ENCODE results near the gene TBPL1.

The TBPL1 gene

GRCh38 chr6:134026597-134026996 lies 73.6 kb downstream of the TBPL1 start:
- no peak for TF ChIP-seq GATA2 (IDR thresholded peaks at IDR 0.05; ENCODE audit: low read depth, low read length)
- no peak for TF ChIP-seq GATA3 (IDR thresholded peaks at IDR 0.05; ENCODE audit: low read depth, low read length)

DNA sequence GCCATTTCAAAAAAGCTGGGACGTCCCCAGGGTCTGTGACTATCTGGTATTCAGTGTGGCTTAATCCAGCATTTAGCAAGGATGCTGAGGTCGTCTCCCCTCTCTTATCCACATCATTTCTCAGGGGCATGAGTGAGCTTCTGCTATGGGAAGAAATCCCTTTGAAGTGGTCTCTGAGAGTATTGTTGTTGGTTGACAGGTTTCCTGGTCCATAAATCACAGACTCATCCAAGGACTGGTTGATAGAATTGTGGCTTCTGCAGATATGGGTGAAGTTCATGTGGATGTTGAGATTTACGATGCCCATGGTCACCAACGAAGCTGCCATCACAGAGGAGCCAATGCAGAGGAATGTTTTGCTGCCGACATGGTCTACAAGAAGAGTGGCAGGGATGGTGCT lies 75.4 kb downstream of the TBPL1 start:
- TF ChIP-seq GATA3 (IDR thresholded peaks at IDR 0.05; ENCODE audit: low read depth, low read length) (no peak), GATA2 (IDR thresholded peaks at IDR 0.05; ENCODE audit: low read depth, low read length) (no peak)

DNA sequence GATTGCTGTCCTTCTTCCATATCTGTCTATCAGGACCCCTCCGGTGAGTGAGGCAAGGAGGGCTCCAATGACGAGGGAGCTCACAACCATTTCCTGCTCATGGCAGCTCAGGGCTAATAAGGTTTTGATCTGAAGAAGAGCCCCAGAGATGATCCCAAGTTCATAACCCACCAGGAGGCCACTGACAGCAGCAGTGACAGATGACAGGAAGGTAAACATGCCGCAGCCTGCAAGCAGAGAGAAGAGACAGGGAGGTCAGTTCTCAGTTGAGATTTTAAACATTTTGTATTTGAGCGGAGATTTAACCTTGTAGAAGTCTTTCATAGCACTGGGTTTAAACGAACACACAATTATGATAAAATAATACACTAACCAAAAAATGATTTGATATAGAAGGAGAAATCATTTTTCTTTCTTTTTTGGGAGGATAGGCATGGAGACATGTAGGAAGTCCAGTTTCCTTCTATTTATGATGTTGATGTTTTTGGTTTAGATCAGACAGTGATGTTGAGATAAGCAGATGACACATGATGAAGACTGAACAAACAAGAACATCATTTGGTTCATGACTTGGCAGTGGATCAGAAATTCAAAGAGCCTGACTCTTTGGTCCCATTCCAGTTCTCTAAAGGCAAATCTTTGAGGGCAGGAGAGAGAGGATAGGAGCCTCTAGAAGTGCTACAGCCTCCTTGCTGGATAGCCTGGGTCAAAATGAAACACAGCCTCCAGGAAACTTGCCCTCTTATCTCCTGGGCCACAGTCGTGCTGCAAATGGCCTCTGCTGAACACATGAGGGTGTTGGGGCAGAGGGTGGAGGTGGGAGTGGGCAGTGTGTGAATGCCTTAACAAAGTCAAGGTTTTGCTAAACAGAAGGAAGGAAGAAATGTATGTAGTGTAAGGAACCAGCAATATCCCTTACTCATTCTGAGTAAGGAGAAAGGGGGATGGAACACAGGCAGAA lies 76.8 kb downstream of the TBPL1 start:
- TF ChIP-seq GATA3 (IDR thresholded peaks at IDR 0.05; ENCODE audit: low read depth, low read length) (no peak), GATA2 (IDR thresholded peaks at IDR 0.05; ENCODE audit: low read depth, low read length) (no peak)

DNA sequence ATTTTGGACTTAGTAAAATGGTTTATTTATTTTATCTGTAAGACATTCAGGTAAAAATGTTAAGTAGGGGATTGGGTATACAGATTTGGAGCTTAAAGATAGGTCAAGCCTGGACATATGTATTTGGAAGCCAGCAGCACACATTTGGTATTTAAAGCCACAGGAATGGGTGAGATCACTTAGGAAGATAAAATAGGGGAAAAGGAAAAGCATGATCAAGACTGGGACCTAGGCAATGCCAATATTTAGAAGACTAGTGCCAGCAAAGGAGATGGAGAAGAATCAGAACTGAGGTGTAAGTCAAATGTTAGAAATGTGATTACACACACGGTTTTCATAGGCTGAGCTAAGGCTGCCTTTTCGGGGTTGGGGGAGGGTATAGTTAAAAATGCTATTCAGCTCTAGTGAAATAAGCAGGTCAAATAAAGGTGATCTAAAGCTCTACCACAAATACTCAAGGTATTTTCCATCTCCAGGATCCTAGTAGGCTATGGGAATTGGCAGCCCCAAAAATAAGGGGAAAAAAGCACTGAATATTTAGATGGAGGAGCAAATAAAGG lies 78.8 kb downstream of the TBPL1 start:
- TF ChIP-seq GATA3 (IDR thresholded peaks at IDR 0.05; ENCODE audit: low read depth, low read length) (no peak), GATA2 (IDR thresholded peaks at IDR 0.05; ENCODE audit: low read depth, low read length) (no peak)

- no peak for TF ChIP-seq GATA2 (IDR thresholded peaks at IDR 0.05; ENCODE audit: low read depth, low read length)
- no peak for TF ChIP-seq GATA3 (IDR thresholded peaks at IDR 0.05; ENCODE audit: low read depth, low read length)
These were observed 81.5 kb downstream of the TBPL1 start for GRCh38 chr6:134034478-134034877.

DNA sequence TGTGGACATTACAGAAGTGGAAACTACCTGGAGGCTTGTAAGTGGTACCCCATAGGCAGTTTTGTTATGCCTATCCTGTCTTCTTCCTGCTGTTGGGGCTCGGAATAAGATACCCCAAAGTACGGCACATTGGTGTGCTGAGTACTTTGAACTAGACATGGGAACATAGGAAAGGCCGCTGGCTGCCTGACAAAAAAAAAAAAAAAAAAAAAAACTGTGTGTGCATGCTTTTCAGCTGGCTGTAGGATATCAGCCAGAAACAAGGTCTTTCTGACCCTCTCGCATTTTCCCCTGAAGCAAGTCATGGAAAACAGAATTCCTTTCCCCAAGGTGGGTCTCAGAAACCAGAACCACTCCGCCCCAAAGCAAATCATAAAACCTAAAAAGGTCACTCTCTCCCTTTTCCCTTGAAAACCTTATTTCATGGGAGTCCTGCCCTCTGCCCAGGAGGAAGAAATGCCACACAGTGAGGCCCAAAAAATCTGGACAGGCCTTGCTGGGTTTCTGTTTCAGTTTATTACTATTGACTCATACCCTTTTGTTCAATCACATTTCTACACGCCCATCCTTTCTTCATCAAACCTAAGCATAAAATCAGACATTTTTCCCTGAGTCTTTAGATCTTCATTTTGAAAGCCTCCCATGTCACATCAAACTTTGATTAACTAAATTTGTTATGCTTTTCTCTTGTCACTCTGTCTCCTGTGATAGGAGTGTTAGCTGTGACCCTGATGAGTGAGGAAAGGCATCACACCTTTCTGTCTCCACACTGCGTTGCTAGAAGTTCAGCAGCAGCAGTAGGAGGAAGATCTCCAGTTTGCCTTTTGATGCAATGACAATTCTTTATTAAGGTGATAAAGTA lies 82.2 kb downstream of the TBPL1 start:
- TF ChIP-seq GATA2 (IDR thresholded peaks at IDR 0.05; ENCODE audit: low read depth, low read length) (no peak), GATA3 (IDR thresholded peaks at IDR 0.05; ENCODE audit: low read depth, low read length) (no peak)

DNA sequence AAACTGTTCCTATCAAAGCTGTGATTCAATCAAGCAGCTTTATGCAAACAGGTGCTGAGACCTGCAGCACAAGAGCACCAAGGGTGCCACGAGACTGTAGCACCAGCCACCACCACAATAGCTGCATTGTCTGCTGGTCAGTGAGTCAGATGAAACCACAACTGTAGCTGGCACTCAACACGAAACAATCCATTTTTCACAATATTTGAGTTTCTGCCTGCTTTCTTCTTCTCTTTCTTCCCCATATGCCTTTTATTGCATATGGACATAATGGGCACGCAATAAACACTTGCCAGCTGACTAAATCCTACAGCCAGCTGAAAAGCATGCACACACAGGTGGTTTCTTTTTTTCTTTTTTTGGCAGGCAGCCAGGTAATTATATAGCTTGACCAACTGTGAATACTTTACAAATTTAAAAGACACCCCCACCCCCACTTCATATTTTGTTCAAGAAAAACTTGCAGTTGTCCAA lies 82.8 kb downstream of the TBPL1 start:
- no peak for TF ChIP-seq GATA3 (IDR thresholded peaks at IDR 0.05; ENCODE audit: low read depth, low read length)
- no peak for TF ChIP-seq GATA2 (IDR thresholded peaks at IDR 0.05; ENCODE audit: low read depth, low read length)

DNA sequence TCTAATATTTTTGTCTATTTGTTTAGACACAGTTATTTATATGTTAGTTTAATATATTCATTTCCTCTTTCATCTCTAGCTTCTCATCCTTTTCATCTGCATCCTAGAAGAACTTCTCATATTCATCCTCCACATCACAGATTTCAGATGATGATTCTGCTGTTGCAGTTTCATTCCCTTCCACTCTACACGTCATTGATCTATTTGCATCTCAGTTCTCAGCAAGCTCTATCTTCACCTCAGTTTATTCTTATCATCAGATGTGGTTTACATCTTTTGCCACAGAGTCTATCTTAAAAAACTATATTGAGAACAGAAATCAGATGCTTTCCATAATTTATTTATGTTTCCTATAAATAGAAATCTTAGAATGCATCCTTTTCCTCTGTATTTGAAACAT lies 86.1 kb downstream of the TBPL1 start:
- TF ChIP-seq GATA3 (IDR thresholded peaks at IDR 0.05; ENCODE audit: low read depth, low read length) (no peak), GATA2 (IDR thresholded peaks at IDR 0.05; ENCODE audit: low read depth, low read length) (no peak)

Data from SH-SY5Y (cell line).